ENCODE data around the gene ITPKB.

The ITPKB gene

GRCh38 chr1:226678701-226679100 is 60.4 kb downstream of the ITPKB start:
- H3K27ac Mint-ChIP-seq, result peak overlapping the region; percentile 99
- peaks cover 99% of the 10 kb centered on the region for H3K4me1 Mint-ChIP-seq
- peaks cover 7% of the 10 kb centered on the region for H3K36me3 Mint-ChIP-seq
- no peaks in the 10 kb centered on the region for H3K27me3 Mint-ChIP-seq
- no peaks in the 10 kb centered on the region for H3K9me3 Mint-ChIP-seq
- H3K4me3 Mint-ChIP-seq, result peak overlapping the region; percentile 83

- Mint-ChIP-seq H3K9me3 (no peaks in the 10 kb centered on the region), H3K4me3 (peak overlapping the region; percentile 83), H3K4me1 (peaks cover 99% of the 10 kb centered on the region), H3K27me3 (no peaks in the 10 kb centered on the region), H3K36me3 (peaks cover 5% of the 10 kb centered on the region), H3K27ac (peak overlapping the region; percentile 99)
Measured at GRCh38 chr1:226678251-226678650, 60.8 kb downstream of the ITPKB start.

DNA sequence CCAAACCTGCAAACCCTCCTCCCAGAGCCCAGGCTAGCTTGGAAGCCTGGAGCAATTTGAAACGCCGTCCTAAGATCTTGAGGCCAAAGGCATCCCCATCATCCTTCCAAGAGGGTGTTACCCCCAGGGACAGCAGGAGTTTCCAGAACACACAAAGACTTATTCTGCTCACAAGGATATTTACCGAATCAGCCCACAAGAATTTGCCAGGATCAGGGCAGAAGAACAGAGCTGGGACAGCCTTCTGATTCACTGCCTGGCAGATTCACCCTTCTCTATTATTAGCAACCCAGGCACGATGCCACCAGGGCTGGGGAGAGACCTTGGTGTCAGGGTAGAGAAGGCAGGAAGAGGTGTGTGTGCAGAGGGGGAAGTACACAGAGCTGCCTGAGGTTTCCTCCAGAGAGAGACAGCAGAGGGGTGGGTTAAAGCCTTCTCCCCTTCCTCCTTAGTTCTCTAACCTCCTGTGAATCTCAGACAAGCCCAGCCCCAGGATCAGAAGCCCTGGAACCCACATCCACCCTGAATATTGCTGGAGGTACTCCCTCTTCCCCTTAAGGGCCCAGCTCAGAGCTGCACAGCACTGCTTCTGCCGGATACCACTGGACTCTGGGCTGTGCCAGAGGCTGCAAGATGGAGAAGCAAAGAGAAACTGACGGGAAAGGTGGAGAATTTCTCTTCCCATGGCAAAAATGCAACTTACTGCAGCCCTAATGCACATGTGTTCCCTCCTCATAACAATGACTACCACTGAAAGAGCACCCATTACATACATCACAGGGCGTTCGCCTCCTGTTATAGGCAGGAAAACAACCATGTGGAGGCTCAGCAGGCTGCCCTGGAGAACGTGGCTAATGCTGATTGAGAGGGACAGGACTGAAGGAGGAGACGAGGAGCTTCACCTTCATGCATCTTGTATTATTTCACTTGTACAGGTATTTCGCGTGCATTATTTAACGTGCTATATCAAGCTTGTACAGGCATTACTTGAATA is 61.8 kb downstream of the ITPKB start:
- Mint-ChIP-seq H3K36me3 (peaks cover 5% of the 10 kb centered on the region), H3K4me1 (peaks cover 99% of the 10 kb centered on the region), H3K4me3 (peak overlapping the region; percentile 73), H3K27ac (peak overlapping the region; percentile 95), H3K9me3 (no peaks in the 10 kb centered on the region), H3K27me3 (no peaks in the 10 kb centered on the region)

DNA sequence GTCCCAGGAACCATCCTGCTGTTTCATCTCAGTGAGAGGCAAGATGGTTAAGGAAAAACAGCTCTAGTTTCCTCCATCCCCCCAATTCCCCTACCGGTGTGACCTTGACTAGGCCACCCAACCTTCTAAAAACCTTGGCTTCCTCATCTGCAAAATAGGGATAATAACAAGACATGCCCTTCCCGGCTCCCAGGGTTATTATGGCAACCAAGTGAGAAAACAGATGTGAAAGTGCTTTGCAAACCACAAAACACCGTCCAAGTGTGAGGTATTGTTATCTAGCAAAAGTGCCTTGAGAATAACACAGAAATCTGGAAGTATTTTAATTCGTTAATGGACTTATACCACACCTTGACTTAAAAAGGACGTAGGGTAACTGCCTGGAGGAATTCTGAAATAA is 62.7 kb downstream of the ITPKB start:
- Mint-ChIP-seq H3K27ac (peak overlapping the region; percentile 95), H3K27me3 (no peaks in the 10 kb centered on the region), H3K9me3 (no peaks in the 10 kb centered on the region), H3K4me1 (peaks cover 100% of the 10 kb centered on the region), H3K4me3 (no peak overlapping the region), H3K36me3 (peaks cover 7% of the 10 kb centered on the region)

DNA sequence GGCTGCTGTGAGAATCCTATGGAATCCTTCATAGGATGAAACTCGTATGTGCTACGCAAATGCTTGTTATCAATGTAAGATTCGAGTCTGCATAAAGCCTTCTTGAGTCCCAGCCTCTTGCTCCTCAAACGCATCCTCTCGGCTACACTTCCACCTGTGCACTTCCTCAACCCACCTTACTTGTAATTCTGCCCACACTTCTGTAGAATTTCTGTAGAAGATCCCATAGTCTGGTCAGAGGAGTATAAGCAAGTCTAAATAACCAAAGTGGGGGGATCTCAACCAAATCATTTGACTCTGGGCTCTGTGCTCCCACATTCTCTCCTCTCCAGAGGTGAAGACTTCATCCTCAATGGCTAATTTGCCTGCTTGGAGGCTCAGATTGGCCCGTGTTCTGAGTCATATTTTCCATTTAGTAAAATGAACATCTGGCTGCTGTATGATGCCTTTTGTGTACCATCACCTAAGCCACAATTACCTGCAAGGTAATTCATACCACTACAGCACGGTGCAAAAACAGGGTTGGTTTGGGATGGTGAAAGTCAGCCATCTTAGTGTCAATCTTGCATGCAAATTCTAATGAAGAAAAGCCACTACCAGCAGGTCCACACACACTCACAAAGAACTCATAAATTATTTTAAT is 63.2 kb downstream of the ITPKB start:
- Mint-ChIP-seq H3K36me3 (peaks cover 8% of the 10 kb centered on the region), H3K27ac (peak overlapping the region; percentile 95), H3K4me1 (peaks cover 100% of the 10 kb centered on the region), H3K4me3 (peak overlapping the region; percentile 69), H3K9me3 (no peaks in the 10 kb centered on the region), H3K27me3 (no peaks in the 10 kb centered on the region)

DNA sequence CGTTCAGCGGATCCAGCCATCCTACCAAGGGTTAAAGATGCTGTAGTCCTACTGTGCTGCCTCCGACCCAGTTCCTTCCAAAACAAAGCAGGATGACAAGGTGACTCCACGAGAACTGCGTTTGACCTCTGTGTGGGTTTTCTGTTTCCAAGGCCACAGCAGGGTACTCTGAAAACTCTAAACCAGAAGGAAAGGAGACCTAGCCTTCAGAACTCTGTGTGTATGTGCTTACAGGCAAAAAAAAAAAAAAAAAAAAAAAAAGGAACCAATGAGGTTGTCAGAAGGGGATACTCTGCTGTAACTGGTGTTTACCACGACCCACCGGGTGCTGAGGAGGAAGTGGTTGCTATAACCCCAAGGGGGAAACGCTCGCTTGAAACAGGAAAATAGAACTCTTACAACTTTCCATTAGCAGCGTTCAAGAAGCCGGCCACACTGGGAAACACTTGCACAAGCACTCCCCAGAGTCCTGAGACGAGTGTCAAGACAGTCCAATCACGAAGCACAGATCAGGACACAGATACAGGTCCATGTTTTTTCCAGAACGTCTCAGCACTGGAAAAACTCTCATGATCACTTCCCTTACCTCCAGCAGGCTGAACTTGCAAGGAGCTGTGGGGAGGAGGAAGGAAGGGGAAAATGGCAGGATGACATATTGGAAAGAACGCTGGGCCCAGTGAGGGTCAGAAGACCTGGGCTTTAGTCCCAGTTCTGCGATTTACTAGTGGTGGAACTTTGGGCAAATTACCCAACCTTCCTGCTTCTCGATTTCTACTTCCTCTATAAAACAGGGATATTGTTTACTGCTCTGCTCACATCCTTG is 64.0 kb downstream of the ITPKB start:
- Mint-ChIP-seq H3K27ac (peak overlapping the region; percentile 95), H3K4me1 (peaks cover 100% of the 10 kb centered on the region), H3K36me3 (peaks cover 8% of the 10 kb centered on the region), H3K4me3 (peak overlapping the region; percentile 69), H3K9me3 (no peaks in the 10 kb centered on the region), H3K27me3 (no peaks in the 10 kb centered on the region)

DNA sequence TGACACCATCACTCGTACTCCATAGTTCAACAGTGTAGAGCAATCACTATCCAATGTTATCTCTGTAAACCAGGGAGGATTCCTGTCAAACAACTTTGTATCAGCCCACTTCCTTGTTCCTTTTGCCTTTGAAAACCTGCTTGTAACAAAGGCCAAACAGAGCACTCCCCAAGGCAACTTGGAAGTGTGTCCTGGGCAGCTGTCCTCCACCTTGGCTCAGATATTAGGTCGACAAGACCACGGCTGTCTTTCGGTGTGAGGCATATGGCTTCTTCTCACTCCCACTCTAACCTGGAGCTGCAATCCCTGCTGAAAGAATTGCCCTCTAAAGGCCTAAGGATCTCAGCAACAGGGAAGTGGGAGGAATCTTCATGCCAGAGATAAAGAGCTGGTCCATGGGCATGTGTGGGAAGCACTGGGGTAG is 66.7 kb downstream of the ITPKB start:
- peak overlapping the region; percentile 95 for H3K27ac Mint-ChIP-seq
- no peak overlapping the region for H3K4me3 Mint-ChIP-seq
- peaks cover 7% of the 10 kb centered on the region for H3K36me3 Mint-ChIP-seq
- no peaks in the 10 kb centered on the region for H3K9me3 Mint-ChIP-seq
- H3K27me3 Mint-ChIP-seq, result no peaks in the 10 kb centered on the region
- H3K4me1 Mint-ChIP-seq, result peaks cover 93% of the 10 kb centered on the region

- Mint-ChIP-seq H3K4me3 (no peak overlapping the region), H3K9me3 (no peaks in the 10 kb centered on the region), H3K27me3 (no peaks in the 10 kb centered on the region), H3K36me3 (peaks cover 7% of the 10 kb centered on the region), H3K4me1 (peaks cover 93% of the 10 kb centered on the region), H3K27ac (peak overlapping the region; percentile 95)
Measured at GRCh38 chr1:226671277-226671676, 67.8 kb downstream of the ITPKB start.

- Mint-ChIP-seq H3K4me3 (no peak overlapping the region), H3K27ac (peak overlapping the region; percentile 12), H3K36me3 (peaks cover 7% of the 10 kb centered on the region), H3K27me3 (no peaks in the 10 kb centered on the region), H3K4me1 (peaks cover 93% of the 10 kb centered on the region), H3K9me3 (no peaks in the 10 kb centered on the region)
Measured at GRCh38 chr1:226670073-226670472, 69.0 kb downstream of the ITPKB start.

DNA sequence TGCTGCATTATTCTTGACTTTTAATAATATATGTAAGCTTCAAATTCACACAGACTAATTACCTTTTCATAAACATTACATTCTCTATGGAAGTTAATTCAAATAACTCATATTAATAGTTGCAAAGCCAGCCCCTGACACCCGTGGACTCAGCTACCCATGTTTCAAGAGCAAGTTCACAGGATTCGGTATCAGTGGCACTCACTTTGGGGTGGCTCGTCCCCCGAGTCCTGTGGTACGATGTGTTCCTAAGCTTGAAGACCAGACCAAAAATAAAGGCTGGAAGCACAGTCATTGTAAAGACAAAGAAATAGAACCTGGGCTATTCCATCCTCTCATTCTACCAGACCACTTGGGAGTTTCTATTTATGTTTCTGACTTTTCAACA is 70.9 kb downstream of the ITPKB start:
- Mint-ChIP-seq H3K4me1 (peaks cover 93% of the 10 kb centered on the region), H3K9me3 (no peaks in the 10 kb centered on the region), H3K4me3 (no peak overlapping the region), H3K27ac (peak overlapping the region; percentile 87), H3K36me3 (peaks cover 3% of the 10 kb centered on the region), H3K27me3 (no peaks in the 10 kb centered on the region)

- Mint-ChIP-seq H3K4me1 (peaks cover 93% of the 10 kb centered on the region), H3K27me3 (no peaks in the 10 kb centered on the region), H3K9me3 (no peaks in the 10 kb centered on the region), H3K36me3 (peaks cover 2% of the 10 kb centered on the region), H3K27ac (peak overlapping the region; percentile 92), H3K4me3 (no peak overlapping the region)
Measured at GRCh38 chr1:226666692-226667091, 72.4 kb downstream of the ITPKB start.

DNA sequence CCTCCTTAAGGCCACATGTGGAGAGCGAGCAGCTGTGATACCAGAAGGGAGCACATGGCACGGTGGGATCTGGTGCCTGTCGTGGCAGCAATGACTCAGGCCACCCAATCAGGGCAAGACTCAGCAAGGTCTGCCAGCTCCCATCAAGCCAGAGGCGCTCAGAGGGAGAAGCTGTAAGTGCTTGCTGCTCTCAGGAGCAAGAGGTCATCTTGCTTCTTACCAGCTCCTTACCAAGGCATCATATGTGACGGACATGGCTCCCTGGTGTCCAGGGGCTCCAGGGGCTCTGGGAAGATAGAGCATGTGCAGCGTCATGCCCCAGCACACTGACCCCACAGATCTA is 72.9 kb downstream of the ITPKB start:
- peaks cover 93% of the 10 kb centered on the region for H3K4me1 Mint-ChIP-seq
- peak overlapping the region; percentile 92 for H3K27ac Mint-ChIP-seq
- no peaks in the 10 kb centered on the region for H3K27me3 Mint-ChIP-seq
- H3K36me3 Mint-ChIP-seq, result no peaks in the 10 kb centered on the region
- H3K9me3 Mint-ChIP-seq, result no peaks in the 10 kb centered on the region
- H3K4me3 Mint-ChIP-seq, result peak overlapping the region; percentile 57

DNA sequence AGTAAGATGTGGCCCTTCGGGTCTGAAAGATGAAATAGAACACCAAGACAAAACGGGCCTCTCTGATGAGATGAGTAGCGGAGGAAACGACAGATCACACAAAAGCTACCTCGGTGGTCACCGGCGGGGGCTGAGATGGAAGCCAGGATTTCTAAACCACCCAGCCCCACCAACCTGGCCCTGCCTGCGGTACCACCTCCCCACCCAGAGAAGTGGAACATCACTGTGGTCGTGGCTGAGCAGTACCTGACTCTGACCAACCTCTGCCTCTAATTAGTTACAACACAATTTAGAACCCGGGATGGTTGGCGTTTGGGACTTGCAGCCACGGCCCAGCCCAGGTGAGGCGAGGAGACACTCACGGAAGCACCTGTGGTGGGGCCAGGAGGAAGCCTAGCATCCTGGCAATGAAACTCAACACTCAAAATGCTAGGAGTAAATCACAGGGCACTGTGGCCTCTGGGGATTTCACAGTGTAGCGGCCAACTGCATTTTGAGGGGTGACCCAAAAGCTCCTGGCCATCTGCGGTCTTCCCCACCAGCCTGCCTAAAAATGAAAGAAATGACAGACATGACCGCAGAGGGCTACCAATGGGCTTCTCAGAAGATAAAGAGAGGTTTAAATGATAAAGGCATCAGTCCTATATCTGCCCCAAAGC is 73.4 kb downstream of the ITPKB start:
- Mint-ChIP-seq H3K4me1 (peaks cover 93% of the 10 kb centered on the region), H3K36me3 (no peaks in the 10 kb centered on the region), H3K4me3 (peak overlapping the region; percentile 57), H3K9me3 (no peaks in the 10 kb centered on the region), H3K27ac (peak overlapping the region; percentile 92), H3K27me3 (no peaks in the 10 kb centered on the region)

DNA sequence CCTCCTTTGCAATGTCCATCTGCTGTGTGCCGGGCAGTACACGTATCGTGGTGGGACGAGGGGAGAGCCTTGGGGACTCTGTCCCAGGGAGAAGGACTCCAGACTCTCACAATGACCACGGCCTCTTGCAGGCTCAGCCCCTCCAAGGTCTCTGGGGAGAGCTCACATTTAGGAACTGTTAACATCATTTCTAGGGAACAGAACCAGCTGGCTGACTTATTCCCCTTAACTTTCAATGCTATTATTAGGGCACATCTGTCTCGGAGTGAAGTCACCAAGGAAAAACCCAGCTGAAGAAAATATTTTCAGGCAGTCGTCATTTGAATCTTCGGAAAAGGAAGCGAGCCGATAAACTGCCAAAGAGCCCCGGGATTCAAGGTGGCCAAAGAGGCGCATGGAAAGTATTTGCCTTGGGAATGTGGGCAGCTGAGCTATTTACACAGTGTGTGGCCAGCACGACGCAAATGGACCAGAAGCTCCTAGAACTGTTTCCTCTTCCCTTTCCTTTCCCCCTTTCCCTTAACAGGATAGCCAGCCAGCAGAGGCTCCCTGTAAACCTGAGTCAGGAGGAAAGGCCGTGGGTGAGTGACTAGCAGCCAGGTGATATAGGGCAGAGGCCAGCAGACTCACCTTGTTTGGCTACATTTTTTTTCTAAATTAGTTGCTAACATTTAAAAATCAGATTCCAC is 74.5 kb downstream of the ITPKB start:
- H3K27ac Mint-ChIP-seq, result peak overlapping the region; percentile 91

GRCh38 chr1:226663327-226663704 is 75.8 kb downstream of the ITPKB start:
- Mint-ChIP-seq H3K4me1 (peaks cover 98% of the 10 kb centered on the region), H3K9me3 (no peaks in the 10 kb centered on the region)

More for the DNA sequence above, 74.5 kb downstream of the ITPKB start:
- no peaks in the 10 kb centered on the region for H3K9me3 Mint-ChIP-seq
- no peak overlapping the region for H3K4me3 Mint-ChIP-seq
- H3K36me3 Mint-ChIP-seq, result no peaks in the 10 kb centered on the region
- no peaks in the 10 kb centered on the region for H3K27me3 Mint-ChIP-seq
- H3K4me1 Mint-ChIP-seq, result peaks cover 97% of the 10 kb centered on the region

More at GRCh38 chr1:226663327-226663704, 75.8 kb downstream of the ITPKB start:
- no peaks in the 10 kb centered on the region for H3K36me3 Mint-ChIP-seq
- peak overlapping the region; percentile 70 for H3K4me3 Mint-ChIP-seq
- peak overlapping the region; percentile 95 for H3K27ac Mint-ChIP-seq
- no peaks in the 10 kb centered on the region for H3K27me3 Mint-ChIP-seq
